ENCODE results near the gene HOXD10.
A peak's percentile ranks its signal among the peaks of the same experiment; 100 is the strongest.

HOXD10 gene

DNA sequence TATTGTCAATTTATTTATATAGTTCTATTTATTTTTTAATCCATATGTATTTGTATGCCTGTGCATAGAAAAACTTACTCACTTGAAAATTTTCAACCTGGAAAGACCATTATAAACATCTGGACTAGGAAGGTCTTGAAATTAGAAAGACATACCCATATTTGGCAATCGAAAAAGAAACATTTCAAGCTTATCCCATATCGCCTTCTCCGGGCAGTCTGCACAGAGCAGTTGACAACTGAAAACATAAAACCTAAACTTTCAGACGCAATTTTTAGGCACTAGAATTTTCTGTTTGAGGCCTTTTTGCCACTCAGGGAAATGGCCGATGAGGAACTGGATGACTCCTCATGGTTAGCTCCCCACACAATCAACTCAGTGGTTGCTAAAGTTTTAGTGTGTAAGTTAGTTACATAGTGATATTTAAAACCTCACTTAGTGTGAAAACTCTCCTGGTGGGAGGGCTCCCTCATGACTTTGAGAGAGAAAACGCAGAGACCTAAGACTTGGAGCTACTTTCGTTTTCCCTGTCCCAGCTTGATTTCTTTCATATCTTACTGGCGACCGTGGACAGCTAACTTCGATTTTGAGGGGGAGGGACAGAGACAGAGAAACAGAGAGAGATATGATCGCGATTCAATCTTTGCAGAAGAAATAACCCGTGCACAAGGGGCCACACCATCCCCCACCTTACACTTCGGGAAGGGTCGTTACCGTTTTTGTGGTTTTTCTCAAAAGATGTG lies 20.2 kb upstream of the HOXD10 start:
- no peak for DNase-seq

DNA sequence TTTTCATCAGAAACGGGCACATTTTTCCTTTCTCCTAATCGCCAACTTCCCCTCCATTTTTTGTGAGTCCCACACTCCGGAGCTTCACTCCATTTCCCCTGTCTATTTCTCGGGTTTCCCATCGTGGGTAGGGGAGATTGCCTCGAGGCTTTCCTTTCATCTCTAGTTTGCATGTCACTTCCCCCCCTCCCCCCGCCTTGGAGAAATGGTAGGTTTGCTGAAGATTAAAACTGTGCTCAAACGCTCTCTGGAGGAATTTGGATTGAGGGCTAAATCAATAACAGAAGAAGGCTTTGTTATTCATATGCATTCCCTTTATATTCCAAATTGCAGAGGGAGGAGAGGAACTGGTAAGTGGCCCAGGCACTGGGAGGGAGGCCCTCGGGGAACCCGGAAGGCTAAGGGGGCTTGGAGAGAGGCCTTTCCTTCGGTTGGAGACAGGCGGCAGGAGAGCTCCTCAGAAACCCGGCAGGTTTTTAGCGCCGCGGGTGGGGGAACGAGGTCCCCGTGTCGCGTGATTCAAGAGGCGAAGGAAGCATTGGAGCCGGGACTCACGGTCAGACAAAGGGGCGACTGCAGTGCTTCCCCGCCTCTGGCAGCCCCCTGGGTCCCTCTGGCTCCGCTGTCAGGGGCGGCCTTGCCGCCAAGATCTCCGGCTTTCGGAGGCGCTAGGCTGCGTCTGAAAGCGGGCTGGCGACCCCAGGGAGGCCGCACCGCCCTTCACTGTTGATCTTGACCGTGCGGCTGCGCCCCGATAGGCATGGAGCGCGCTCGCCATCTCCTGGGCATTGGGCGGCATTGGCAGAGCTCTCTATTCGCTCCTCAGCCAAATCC lies 19.4 kb upstream of the HOXD10 start:
- DNase-seq = peak; percentile 70

DNA sequence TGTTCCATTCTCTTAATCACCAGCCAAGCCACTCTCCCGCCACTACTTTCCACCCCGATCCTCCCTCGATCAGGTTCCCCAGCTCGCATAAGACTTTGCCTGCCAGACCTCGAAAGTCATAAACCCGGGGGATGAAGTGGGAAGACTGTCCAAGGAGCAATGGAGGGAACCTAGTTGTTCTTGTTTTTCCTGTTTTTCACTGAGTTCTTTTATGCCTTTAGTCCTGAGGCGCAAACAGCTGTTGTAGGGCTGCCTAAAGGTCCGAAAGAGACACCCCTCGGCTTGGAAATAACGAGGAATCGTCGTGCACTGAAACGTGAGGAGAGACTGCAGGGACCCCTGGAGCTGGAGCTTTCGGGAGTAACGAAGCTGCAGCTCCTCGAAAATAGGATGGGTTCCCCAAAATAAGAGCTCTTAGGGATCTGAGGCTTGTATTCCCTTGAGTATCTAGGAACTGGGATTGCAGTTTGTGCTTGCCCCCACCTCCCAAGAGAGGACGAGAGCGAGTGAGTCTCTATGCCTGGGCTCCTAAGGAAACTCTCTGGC lies 18.7 kb upstream of the HOXD10 start:
- DNase-seq = no peak

DNA sequence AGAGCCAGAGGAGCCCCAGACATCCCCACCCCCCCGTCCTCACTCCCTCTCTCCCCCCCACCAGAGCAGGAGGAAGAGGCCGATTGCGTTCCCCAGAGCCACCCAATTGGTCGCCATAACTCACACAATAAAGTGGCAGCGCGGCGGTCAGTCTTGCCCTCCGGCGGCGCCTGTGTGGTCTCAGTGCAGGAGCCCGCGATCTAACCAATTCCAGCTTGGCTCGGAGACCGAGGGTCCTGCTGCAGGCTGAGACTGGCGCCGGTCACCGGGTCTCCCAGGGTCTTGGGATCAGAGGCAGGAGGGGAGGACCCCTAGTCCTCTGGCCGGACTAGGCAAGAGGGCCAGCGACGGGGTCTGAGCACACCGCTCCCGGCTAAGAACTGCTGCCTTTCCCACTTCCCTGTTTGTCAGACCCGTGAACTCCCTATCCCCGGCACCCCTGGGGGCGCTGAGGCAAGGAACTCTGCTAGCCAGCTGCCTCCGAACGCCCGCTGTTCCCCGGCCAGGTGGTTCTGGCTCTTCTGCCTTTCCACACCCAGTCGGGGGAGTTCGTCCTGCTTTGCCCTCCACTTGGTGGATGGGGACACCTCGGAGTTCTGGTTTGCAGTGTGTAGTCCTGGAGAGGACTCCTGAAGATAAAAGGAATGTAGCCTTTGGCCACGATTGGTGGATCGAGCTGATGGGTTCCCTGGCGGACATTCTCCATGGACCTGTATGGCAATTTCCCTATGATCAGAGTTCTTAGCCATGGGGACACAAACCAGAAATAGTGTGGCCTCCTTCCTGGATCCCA lies 18.0 kb upstream of the HOXD10 start:
- DNase-seq = no peak

DNA sequence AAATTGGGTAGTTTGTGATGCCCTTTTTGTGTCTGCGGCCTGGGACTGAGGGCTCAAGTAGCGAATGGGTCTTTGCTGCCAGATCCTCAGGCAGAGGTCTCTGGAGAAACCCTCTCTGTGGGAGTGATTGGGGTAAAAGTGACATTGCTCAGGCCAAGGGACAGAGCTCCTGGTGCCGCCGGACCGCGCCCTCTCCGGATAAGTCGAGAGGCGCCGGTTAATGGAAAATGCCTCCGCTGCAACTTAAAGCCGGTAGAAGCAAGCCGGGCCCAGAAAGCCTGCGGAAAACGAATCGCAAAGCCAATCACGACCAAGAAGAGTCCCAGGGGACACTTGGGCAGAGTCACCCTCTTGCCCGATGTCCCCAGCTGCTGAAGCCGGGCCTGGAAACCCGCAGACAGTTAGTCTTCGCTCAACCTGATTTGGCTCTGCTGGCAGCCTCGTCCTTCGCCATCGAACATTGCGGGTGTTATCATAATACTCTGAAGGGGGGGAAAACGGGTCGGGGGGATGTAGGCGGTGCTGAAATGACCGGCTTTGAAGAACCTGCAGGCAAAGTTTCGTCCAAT lies 17.3 kb upstream of the HOXD10 start:
- no peak for DNase-seq

DNA sequence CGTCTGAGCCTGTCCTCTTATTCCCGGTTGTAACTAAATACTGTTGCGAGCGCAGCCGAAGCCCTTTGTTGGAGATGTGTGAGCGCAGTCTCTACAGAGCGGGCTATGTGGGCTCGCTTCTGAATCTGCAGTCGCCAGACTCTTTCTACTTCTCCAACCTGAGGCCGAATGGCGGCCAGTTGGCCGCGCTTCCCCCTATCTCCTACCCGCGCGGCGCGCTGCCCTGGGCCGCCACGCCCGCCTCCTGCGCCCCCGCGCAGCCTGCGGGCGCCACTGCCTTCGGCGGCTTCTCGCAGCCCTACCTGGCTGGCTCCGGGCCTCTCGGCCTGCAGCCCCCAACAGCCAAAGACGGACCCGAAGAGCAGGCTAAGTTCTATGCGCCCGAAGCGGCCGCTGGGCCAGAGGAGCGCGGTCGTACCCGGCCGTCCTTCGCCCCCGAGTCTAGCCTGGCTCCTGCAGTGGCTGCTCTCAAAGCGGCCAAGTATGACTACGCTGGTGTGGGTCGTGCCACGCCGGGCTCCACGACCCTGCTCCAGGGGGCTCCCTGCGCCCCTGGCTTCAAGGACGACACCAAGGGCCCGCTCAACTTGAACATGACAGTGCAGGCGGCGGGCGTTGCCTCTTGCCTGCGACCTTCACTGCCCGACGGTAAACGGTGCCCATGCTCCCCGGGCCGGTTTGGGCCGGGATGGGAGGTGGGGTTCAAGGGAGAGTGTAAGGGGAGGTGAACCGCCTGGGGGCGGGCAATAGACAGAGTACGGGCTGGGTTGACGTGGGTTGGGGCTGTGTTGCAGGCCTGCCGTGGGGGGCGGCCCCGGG lies 16.6 kb upstream of the HOXD10 start, which contains the start of gene HOXD12:
Gene HOXD12 (plus strand): TSS at position 68 of the 819 bp plus-strand sequence. CDS start 7 bp downstream, at position 75.
- DNase-seq = no peak

DNA sequence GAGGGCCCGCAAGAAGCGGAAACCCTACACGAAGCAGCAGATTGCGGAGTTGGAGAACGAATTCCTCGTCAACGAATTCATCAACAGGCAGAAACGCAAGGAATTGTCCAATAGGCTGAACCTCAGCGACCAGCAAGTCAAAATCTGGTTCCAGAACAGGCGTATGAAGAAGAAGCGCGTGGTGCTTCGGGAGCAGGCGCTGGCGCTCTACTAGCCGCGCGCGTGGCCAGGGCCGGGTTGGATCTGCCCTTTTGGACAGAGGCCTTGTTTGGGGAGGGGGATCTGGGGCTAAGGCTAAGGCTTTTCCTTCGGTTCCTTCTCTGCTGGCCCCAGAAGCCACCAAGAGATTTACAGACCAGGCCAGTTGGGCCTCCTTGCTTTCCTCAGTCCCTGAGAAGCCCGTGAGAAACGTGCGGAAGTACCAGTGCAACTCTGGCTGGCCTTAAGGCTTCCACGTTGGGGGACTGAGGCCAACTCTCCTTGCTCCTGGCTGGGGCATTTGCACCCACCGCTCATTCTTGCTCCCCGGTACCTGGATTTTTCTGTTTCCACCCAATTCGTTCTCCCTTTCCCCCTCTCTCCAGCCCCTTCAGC lies 15.9 kb upstream of the HOXD10 start:
- DNase-seq = no peak

DNA sequence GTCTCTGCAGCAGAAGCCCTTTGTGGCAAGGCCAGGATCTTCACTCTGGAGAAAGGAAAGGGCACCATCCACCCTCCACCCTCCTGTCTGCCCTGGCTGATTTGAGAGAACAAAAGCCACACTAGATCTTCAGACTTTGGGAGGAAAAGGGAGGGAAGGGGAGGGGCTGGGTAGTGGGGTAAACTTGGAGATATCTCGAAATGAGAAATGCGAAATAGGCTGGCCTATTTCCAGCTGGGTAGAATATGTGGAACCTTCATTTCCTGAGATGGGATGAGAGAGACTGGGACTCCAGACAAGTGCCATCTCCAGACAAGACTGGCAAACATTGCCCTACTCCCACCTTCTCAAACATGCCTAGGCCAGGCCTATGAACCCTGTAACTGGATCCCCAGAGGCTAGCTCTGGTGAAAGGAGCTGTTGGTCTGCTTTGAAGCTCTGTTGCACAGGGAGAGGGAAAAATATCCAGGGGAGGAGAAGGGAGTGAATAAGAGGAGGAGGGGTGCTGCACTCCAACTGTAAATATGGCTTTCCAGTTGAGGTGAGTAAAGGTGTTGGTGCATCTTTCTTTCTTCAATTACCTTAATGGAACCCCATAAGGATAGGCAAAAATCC lies 15.3 kb upstream of the HOXD10 start:
- DNase-seq = no peak

DNA sequence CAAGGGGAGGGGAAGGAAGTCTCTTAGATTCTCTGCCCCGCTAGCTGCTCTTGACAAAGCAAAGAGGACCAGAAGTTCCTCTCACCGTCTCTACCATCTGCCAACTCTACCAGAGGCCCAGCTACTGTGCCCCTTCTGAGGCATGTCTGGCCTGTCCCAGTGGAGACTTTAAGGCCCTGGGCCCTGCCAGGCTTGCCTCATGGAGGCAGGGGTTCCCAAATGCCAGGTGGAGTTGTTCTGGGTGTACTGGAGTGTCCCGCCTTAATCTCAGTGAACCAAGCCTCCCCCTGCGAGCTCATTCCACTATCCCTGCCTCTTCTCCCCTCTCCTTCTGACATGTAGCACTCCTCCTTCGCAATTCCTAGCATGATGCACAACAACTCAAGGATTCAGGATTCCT lies 14.7 kb upstream of the HOXD10 start:
- no peak for DNase-seq

DNA sequence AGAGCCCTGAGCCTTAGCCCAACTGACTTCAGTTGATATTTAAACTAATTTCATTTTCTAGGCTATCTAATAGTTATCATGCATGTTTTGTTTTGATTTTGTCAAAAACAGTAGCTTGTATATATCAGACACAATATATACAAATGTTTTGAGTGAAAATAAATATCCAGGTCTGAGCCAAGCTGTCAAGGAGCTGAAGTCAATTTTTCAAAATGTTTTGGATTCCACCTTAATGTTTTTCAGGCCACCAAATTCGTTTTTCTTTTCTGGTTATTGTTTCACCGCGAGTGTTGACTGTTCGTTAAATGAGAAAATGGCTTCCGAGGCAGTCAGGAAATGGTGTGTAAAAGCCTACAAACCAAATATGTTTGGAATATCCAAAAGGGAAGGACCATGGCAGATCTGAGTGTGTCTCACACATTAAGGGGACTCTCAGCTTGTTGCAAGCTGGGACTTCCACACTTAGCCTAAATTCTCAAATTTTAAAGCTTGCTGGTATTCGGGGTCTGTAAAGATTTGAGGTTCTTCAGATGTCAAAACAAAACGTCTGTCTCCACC lies 14.2 kb upstream of the HOXD10 start:
- DNase-seq = no peak

DNA sequence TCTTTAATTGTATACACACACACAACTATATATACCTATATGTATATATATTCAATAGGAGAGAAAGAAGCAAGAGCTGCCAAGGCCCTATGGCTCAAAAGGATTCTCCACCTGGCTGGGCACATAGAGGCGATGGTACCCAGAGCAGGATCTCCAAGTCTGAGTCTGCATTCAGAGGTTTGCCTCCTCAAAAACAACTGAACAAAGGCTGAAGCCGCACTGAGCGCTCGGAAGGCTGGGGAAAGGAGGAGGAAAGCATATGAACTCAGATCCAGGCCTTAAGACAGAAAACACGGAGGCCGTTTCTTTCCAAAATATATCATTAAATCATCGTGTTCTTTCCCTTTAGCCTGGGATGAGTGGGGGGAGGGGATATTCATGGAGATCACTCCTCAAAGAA lies 13.4 kb upstream of the HOXD10 start:
- no peak for DNase-seq

DNA sequence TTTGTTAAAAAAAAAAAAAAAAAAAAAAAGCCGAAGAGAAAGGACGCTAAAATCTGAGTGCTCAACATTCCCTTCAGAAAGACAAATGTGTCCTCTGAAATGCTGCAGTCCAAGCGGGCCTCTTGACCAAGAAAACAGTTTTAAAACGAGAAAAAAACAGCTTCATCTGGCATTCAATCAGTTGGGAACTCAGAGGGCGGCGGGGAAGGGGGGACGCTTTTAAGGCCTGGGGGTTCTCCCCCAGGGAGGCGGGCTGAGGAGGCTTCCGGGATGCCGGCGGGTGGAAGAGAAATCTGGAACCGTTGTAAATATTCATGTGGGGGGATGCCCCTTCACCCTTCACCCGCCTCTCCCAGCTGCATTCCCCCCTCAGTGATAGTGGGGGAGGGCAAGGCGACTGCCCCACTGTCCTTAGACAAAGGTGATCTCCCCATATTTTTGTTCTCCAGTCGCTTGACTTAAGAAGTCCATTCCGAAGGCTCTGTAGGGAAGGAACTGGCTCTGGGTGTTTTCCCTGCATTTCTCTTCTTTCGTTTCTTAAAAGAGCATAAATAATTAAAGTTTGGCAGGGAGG lies 12.7 kb upstream of the HOXD10 start:
- DNase-seq = no peak

DNA sequence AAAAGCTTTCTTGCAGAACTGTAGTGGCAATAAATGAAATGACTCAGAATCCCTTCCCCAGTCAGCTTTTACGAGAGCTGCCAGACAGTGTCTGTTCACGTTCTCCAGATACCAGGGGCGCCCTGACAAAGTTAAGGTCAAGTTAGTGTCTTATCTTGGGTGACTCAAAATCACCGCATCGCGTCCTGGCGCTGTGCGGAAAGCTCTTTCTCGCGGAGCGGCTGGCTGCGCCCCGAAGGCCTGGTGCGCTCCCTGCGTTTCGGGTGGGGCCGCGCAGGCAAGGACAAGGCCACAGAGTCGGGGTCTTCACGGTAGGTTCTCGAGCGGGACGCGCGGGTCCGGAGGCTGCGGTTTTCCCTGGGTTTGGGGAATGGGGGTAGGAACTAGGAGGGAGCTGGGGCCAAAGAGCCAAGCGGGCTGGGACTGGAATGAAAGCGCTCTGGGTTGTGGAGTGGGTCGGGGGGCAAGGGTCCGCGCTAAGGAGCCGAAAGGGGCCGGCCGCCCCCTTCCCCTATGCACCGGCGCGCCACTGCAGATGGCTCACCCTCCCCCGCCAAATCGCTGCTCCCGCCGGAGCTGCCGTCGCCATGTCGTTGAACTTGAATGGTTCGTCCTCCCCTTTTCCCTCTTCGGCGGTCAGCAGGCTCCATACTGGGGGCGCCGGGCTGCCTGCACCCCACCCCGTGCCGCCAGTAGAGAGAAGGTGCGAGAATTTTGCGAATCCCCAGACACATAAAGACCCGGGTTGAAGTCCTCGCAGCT lies 12.1 kb upstream of the HOXD10 start:
- peak; percentile 51 for DNase-seq

DNA sequence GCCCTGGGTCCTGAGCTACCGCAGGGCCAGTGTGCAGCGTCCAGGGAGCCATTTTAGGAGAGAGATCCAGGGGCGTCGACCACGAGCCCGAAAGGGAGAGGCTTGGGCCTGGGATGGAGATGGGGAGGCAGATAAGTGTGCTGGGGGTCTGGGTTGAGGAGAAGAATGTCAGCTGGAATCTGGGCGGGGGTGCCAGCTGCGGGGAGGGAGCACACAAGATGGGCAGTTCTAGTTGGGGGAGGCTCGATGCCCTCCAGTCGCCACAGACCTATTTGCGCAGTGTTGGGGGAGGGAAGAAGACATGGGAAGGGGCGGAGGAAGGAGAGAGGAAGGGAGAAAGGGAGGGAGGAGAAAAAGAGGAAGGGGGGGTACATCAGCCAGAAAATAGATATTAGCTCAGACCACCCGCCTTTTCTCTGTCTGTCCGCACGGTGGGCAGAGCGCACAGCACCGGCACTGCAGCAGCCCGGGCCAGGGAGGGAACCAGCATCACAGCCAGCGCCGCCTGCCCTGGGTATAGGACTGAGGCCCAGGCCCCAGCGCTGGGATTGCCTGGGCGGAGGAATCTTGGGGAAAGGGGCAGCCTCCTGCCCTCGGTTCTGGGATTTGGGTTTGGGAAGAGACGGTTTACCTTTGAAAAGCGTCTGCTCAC lies 11.4 kb upstream of the HOXD10 start:
- no peak for DNase-seq

DNA sequence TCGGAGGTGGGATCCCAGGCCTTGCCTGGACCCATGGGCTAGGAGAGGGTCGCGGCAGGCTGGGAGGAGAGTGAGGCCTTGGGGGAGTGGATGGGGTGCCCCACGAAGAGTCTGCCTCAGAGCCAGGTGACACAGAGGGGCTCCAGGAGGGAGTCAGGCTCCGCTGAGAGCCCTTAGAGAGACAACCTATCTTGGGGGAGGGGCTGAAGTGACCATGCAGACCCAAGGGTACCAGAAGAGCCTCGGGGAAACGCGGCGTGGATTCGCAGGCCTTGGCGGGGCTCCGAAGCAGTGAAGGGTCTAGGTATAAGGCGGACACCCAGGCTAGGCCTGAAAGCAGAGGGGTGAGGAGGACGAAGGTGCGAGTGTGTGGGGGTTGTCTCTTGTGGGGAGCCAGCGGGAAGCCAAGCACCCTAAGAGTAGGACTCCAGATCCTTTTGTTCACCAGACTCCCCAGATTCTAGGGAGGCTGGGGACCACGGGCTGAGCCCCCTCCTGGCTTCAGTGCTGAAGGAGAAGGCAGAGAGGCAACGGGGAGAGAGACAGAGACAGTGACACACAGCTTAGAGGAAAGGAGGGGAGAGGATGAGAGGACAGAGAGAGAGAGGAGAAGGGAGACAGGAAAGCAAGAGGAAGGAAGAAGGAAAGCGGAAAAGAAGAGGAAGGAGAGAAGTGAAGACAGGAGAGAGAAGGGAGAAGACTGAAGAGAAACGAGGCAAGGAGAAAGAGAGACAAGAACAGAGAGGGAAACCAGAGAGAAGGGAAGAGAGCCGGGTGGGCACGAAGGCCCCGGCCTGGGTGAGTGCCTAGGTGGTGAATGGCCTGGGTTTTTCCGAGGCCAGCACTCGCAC lies 10.6 kb upstream of the HOXD10 start:
- DNase-seq = no peak

DNA sequence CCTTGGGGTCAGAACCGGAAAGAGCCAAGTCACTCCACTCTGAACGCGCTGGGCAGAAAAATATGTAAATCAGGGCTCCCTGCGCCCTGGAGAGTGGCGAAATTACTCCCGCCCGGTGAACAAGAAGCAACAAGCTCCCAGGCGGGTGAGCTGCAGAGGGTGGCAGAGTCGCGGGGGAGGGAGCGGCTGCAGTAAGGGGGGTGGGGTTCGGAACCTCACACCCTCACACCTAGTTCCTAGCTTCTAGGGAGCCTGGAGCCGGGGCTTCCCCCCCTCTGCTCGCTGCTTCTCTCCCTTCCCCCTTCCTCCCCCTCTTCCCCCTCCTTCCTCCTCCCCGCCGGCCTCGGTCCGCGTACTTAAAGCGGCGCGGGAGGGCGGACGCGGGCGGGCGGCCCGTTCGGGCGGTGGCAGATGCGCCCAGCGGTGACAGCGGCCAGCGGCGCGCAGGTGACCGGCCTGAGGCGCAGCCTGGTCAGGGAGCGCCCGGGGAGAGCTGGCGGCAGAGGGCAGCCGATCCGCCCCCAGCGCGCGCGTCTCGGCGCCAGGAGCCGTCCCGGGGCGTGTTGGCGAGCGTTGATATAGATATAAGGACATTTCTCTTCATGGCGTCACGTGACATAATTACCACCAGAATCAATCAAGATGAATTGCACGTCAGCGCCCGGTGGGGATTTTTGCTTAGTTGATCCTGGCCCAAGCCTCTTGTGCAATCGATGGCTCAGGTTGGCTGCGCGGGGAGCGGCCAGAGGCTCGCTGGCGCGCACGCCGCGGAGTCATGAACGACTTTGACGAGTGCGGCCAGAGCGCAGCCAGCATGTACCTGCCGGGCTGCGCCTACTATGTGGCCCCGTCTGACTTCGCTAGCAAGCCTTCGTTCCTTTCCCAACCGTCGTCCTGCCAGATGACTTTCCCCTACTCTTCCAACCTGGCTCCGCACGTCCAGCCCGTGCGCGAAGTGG lies 9.7 kb upstream of the HOXD10 start, which contains the start of gene HOXD11:
Gene HOXD11 (plus strand): TSS at position 700 of the 959 bp plus-strand sequence. CDS start 76 bp downstream, at position 776.
- DNase-seq = no peak
